ENCODE results near the gene ENDOD1. TPM values are rescaled to one million over a fixed set of nuclear protein-coding genes. Genes with fewer than 3 reads are reported as not detected.

ENDOD1 gene
- total and polyA plus RNA-seq, 2 experiments from 2014 or later, result 0.76 to 4.0 TPM

GRCh38 chr11:95093548-95093947, 3.9 kb downstream of the ENDOD1 start:
- no peak overlapping the region for H3K4me2 ChIP-seq
- TF ChIP-seq, protein P1, sequence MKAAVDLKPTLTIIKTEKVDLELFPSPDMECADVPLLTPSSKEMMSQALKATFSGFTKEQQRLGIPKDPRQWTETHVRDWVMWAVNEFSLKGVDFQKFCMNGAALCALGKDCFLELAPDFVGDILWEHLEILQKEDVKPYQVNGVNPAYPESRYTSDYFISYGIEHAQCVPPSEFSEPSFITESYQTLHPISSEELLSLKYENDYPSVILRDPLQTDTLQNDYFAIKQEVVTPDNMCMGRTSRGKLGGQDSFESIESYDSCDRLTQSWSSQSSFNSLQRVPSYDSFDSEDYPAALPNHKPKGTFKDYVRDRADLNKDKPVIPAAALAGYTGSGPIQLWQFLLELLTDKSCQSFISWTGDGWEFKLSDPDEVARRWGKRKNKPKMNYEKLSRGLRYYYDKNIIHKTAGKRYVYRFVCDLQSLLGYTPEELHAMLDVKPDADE (IDR thresholded peaks at IDR 0.05), result no peak
- TF ChIP-seq POLR2AphosphoS5 (IDR thresholded peaks at IDR 0.05; ENCODE audit: low read depth), result no peak
- TF ChIP-seq EZH2phosphoT487 (IDR thresholded peaks at IDR 0.05; ENCODE audit: unreplicated experiment), result no peak
- no peak for TF ChIP-seq ZNF114 (CRISPR knock-in tag; IDR thresholded peaks at IDR 0.05)
- TF ChIP-seq JUNB (IDR thresholded peaks at IDR 0.05; ENCODE audit: unreplicated experiment), result no peak
- TF ChIP-seq NANOG (IDR thresholded peaks at IDR 0.05; ENCODE audit: borderline replicate concordance), result no peak
- no peaks in the 10 kb centered on the region for H3K36me3 ChIP-seq (ENCODE audit: insufficient read depth)
- H3K27ac ChIP-seq (ENCODE audit: low read depth), result no peak overlapping the region
- Mint-ChIP-seq H3K27me3 (ENCODE audit: insufficient read depth, low read depth, poor library complexity) (peaks cover 20% of the 10 kb centered on the region), H3K9me3 (no peaks in the 10 kb centered on the region), H3K4me1 (peaks cover 39% of the 10 kb centered on the region), H3K4me3 (no peak overlapping the region; the same call in 2 of the 3 replicates), H3K36me3 (ENCODE audit: low read depth) (no peaks in the 10 kb centered on the region; the same call in 2 of the 3 replicates), H3K27ac (no peak overlapping the region)
- no peak overlapping the region for H2AFZ ChIP-seq
- H3K4me1 ChIP-seq (ENCODE audit: insufficient read depth), result peaks cover 17% of the 10 kb centered on the region
- H4K20me1 ChIP-seq (replicated peaks; ENCODE audit: insufficient read depth), result no peaks in the 10 kb centered on the region; the same call in 1 of the 2 replicates
- DNase-seq (ENCODE audit: low spot score) (no peak), ATAC-seq (no peak)
- no peak overlapping the region for H3K4me3 ChIP-seq
- no peaks in the 10 kb centered on the region for H3K79me2 ChIP-seq (replicated peaks; ENCODE audit: insufficient read depth)
- no peaks in the 10 kb centered on the region for H3K9me2 ChIP-seq (ENCODE audit: insufficient read depth)
- peaks cover 3% of the 10 kb centered on the region; the same call in 1 of the 2 replicates for H3F3A ChIP-seq (replicated peaks; ENCODE audit: low read depth)
- H3K27me3 ChIP-seq (ENCODE audit: insufficient read depth), result peaks cover 31% of the 10 kb centered on the region

GRCh38 chr11:95095858-95096587, 6.4 kb downstream of the ENDOD1 start:
- Histone ChIP-seq H3F3A (replicated peaks; ENCODE audit: low read depth) (no peaks in the 10 kb centered on the region), H3K4me1 (ENCODE audit: insufficient read depth) (peaks cover 7% of the 10 kb centered on the region; the same call in 1 of the 2 replicates), H4K20me1 (replicated peaks; ENCODE audit: insufficient read depth) (no peaks in the 10 kb centered on the region; the same call in 1 of the 2 replicates), H2AFZ (no peak overlapping the region), H3K27me3 (ENCODE audit: insufficient read depth) (peaks cover 14% of the 10 kb centered on the region), H3K4me2 (no peak overlapping the region), H3K4me3 (no peak overlapping the region), H3K36me3 (ENCODE audit: insufficient read depth) (no peaks in the 10 kb centered on the region), H3K27ac (ENCODE audit: low read depth) (no peak overlapping the region), H3K79me2 (replicated peaks; ENCODE audit: insufficient read depth) (no peaks in the 10 kb centered on the region), H3K9me2 (ENCODE audit: insufficient read depth) (no peaks in the 10 kb centered on the region)
- H3K27ac Mint-ChIP-seq, result no peak overlapping the region
- ATAC-seq (no peak), DNase-seq (ENCODE audit: low spot score) (no peak)
- H3K36me3 Mint-ChIP-seq (ENCODE audit: low read depth), result no peaks in the 10 kb centered on the region; the same call in 2 of the 3 replicates
- no peaks in the 10 kb centered on the region for H3K9me3 Mint-ChIP-seq
- peaks cover 13% of the 10 kb centered on the region for H3K27me3 Mint-ChIP-seq (ENCODE audit: insufficient read depth, low read depth, poor library complexity)
- H3K4me1 Mint-ChIP-seq, result peaks cover 25% of the 10 kb centered on the region
- no peak overlapping the region for H3K4me3 Mint-ChIP-seq
- TF ChIP-seq ZNF331 (CRISPR knock-in tag; IDR thresholded peaks at IDR 0.05; ENCODE audit: low read depth), result no peak
- TF ChIP-seq JUNB (IDR thresholded peaks at IDR 0.05; ENCODE audit: unreplicated experiment), result no peak
- TF ChIP-seq, protein P1 (IDR thresholded peaks at IDR 0.05), result no peak
- no peak for TF ChIP-seq EZH2 (IDR thresholded peaks at IDR 0.05; ENCODE audit: low read depth, unreplicated experiment)
- TF ChIP-seq NANOG (IDR thresholded peaks at IDR 0.05; ENCODE audit: borderline replicate concordance), result no peak
- TF ChIP-seq CTCF (conservative IDR thresholded peaks at IDR 0.05; ENCODE audit: low read depth in 2 of 2), result no peak
- TF ChIP-seq ZNF114 (CRISPR knock-in tag; IDR thresholded peaks at IDR 0.05), result no peak
- no peak for TF ChIP-seq CREB1 (CRISPR knock-in tag; IDR thresholded peaks at IDR 0.05; ENCODE audit: low read depth)
- TF ChIP-seq EZH2phosphoT487 (IDR thresholded peaks at IDR 0.05; ENCODE audit: unreplicated experiment), result no peak
